Tibial artery (tissue), 4 donors: Measurements from ENCODE around the gene OR2AE1.

Source experiments
- DNase-seq, 2 donors: peaks; one replicate each; pipeline ENCODE4 v3.0.0-alpha.2; 2019
- H3K27ac ChIP-seq, 2 donors: fragments of 200-600 bp; sonication (generic) in 1 of 2; 1 replicate in 1 of 2; 2 replicates in 1 of 2; pipeline ENCODE4 v1.5.1; 2018 to 2019; ENCODE audit warnings: mild to moderate bottlenecking in 1 of 2
- H3K27me3 ChIP-seq, 2 donors: fragments of 200-600 bp; sonication (generic) in 1 of 2; one replicate each; pipeline versions ENCODE4 v1.5.1 to v1.6.0; 2016 to 2019
- H3K36me3 ChIP-seq, 3 donors: fragments of 200-600 bp; sonication (generic) in 2 of 3; one replicate each; pipeline ENCODE4 v1.5.1; 2016 to 2019; ENCODE audit warnings: mild to moderate bottlenecking in 2 of 3
- H3K4me1 ChIP-seq, 4 donors: fragments of 200-600 bp; sonication (generic) in 2 of 4; 1 replicate in 3 of 4; 2 replicates in 1 of 4; pipeline ENCODE4 v1.5.1; 2016 to 2019
- H3K4me3 ChIP-seq, 2 donors: fragments of 200-600 bp; sonication (generic) in 1 of 2; 1 replicate in 1 of 2; 2 replicates in 1 of 2; pipeline ENCODE4 v1.5.1; 2018 to 2019; ENCODE audit warnings: mild to moderate bottlenecking in 2 of 2
- H3K9me3 ChIP-seq, 3 donors: fragments of 200-600 bp; sonication (generic) in 1 of 3; one replicate each; pipeline ENCODE4 v1.5.1; 2016 to 2019
- intact Hi-C: fragments of 100-400 bp; cut with DNase I; formaldehyde crosslinking; loops from one replicate; pipeline ENCODE4 v1.15.0; 2023; ENCODE audit warnings: low total_unique reads
- TF ChIP-seq, protein P1 (sequence below), 2 experiments: fragments of 200-600 bp in 1 of 2; fragments of 450-650 bp in 1 of 2; IDR thresholded peaks; one replicate each; pipeline ENCODE4 v1.5.1; 2017 to 2019; ENCODE audit warnings: antibody characterized with exemption in 2 of 2, mild to moderate bottlenecking in 1 of 2, moderate library complexity in 1 of 2

OR2AE1 gene

GRCh38 chr7:99831595-99831994 is 45.2 kb downstream of the OR2AE1 start:
- intact Hi-C loops = no loop called here
- no peak overlapping the region for H3K4me3 ChIP-seq
- TF ChIP-seq, protein P1, sequence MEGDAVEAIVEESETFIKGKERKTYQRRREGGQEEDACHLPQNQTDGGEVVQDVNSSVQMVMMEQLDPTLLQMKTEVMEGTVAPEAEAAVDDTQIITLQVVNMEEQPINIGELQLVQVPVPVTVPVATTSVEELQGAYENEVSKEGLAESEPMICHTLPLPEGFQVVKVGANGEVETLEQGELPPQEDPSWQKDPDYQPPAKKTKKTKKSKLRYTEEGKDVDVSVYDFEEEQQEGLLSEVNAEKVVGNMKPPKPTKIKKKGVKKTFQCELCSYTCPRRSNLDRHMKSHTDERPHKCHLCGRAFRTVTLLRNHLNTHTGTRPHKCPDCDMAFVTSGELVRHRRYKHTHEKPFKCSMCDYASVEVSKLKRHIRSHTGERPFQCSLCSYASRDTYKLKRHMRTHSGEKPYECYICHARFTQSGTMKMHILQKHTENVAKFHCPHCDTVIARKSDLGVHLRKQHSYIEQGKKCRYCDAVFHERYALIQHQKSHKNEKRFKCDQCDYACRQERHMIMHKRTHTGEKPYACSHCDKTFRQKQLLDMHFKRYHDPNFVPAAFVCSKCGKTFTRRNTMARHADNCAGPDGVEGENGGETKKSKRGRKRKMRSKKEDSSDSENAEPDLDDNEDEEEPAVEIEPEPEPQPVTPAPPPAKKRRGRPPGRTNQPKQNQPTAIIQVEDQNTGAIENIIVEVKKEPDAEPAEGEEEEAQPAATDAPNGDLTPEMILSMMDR (IDR thresholded peaks at IDR 0.05) = no peak
- no peak for DNase-seq
- no peaks in the 10 kb centered on the region for H3K9me3 ChIP-seq
- H3K27ac ChIP-seq = no peak overlapping the region
- no peaks in the 10 kb centered on the region for H3K27me3 ChIP-seq
- no peaks in the 10 kb centered on the region for H3K4me1 ChIP-seq
- no peaks in the 10 kb centered on the region for H3K36me3 ChIP-seq

DNA sequence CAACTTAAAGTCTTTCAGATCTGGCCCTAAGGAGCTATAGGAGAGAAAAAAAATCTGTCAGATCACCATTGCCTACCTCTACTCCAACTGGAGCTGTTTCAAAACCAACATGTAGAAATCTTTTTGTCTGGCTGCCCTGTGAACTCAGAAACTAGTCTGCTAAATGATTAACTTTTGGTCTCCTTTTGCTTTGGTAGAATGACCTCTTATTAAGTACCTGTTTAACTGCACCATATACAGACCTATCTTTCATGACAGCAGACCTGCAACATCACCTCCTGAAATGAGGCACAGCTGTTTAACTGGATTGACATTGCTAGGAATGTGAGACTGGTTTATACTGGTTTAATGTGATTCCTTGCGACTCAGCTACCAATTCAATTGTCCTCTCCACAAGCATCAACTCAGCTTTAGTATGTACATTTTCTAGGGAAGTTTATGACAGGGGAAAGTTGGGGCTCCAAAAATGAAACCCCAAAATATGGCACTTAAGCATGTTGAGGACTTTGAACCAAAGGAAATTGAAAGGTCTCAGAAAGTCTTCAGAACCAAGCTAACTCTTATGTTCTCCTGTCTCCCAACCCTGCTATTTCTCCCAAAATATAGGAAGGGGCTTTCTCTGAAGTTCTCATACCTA is 47.2 kb downstream of the OR2AE1 start:
- no peaks in the 10 kb centered on the region for H3K4me1 ChIP-seq
- TF ChIP-seq, protein P1 (IDR thresholded peaks at IDR 0.05) = no peak
- no peaks in the 10 kb centered on the region for H3K9me3 ChIP-seq
- H3K27me3 ChIP-seq = no peaks in the 10 kb centered on the region
- DNase-seq = no peak
- H3K4me3 ChIP-seq = no peak overlapping the region
- H3K27ac ChIP-seq = no peak overlapping the region
- intact Hi-C loops = no loop called here
- no peaks in the 10 kb centered on the region for H3K36me3 ChIP-seq

DNA sequence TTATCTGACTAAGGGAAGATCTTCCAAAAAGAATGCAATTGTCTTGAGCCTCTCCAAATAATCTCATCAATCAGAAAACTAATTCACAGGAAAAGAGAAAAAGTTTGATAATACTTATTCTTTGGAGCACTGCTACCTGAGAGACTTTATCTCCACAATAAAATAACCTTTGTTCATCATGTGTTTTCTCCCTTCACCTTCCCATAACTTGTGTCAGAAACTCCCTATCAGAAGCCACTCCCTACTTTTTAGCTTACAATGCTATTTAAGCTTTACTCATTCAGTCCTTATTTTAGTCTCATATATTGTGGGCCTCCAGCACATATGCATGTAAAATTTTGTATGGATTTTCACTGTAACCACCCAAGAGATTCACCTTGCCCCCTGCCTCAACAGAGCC is 48.0 kb downstream of the OR2AE1 start:
- no peaks in the 10 kb centered on the region for H3K9me3 ChIP-seq
- H3K36me3 ChIP-seq = no peaks in the 10 kb centered on the region
- H3K27me3 ChIP-seq = no peaks in the 10 kb centered on the region
- no peak overlapping the region for H3K4me3 ChIP-seq
- TF ChIP-seq, protein P1 (IDR thresholded peaks at IDR 0.05) = no peak
- DNase-seq = no peak
- no peak overlapping the region for H3K27ac ChIP-seq
- intact Hi-C loops = no loop called here
- no peaks in the 10 kb centered on the region for H3K4me1 ChIP-seq

- no peaks in the 10 kb centered on the region for H3K9me3 ChIP-seq
- H3K36me3 ChIP-seq = no peaks in the 10 kb centered on the region
- intact Hi-C loops = no loop called here
- H3K4me1 ChIP-seq = no peaks in the 10 kb centered on the region
- H3K27me3 ChIP-seq = no peaks in the 10 kb centered on the region
- no peak overlapping the region for H3K4me3 ChIP-seq
- TF ChIP-seq, protein P1 (IDR thresholded peaks at IDR 0.05) = no peak
- H3K27ac ChIP-seq = no peak overlapping the region
- no peak for DNase-seq
These were observed 49.6 kb downstream of the OR2AE1 start for GRCh38 chr7:99827040-99827778.
